ELF-1 (cell line): ENCODE results near the gene ABCB7.
"Not testable (repeated sequence)": the region's sequence is repeated elsewhere in the genome, so short reads cannot be mapped to it uniquely, and the experiment has no call there.

Experiments used
- DNase-seq: peaks from one replicate; pipeline ENCODE4 v3.0.0-alpha.2; 2016; ENCODE audit warnings: low read depth, low spot score

The ABCB7 gene

GRCh38 chrX:75155827-75156525 lies at the start of gene ABCB7:
ABCB7 (minus strand) TSS chrX:75156283; CDS start chrX:75156272, 11 bp downstream.
- DNase-seq: peak; percentile 87

GRCh38 chrX:75188415-75189206 lies 32.5 kb upstream of the ABCB7 start:
- peak; percentile 57 for DNase-seq

- DNase-seq: no peak
Measured at GRCh38 chrX:75181721-75182120, 25.6 kb upstream of the ABCB7 start.

GRCh38 chrX:75179536-75180293 lies 23.6 kb upstream of the ABCB7 start:
- not testable (repeated sequence) for DNase-seq

- not testable (repeated sequence) for DNase-seq
Measured at GRCh38 chrX:75172257-75172890, 16.3 kb upstream of the ABCB7 start.

GRCh38 chrX:75158054-75158453 lies 2.0 kb upstream of the ABCB7 start:
- no peak for DNase-seq

GRCh38 chrX:75156531-75156945 lies 455 bp upstream of the ABCB7 start:
- DNase-seq: peak; percentile 23

- no peak for DNase-seq
Measured at GRCh38 chrX:75155447-75155826, 646 bp downstream of the ABCB7 start.

GRCh38 chrX:75154871-75155270 lies 1.2 kb downstream of the ABCB7 start:
- no peak for DNase-seq

- DNase-seq: no peak
Measured at GRCh38 chrX:75151827-75152592, 4.1 kb downstream of the ABCB7 start.

GRCh38 chrX:75149654-75150053 lies 6.4 kb downstream of the ABCB7 start:
- no peak for DNase-seq

GRCh38 chrX:75132672-75133071 lies 23.4 kb downstream of the ABCB7 start:
- DNase-seq: peak; percentile 16

- DNase-seq: peak; percentile 20
Measured at GRCh38 chrX:75131973-75132627, 24.0 kb downstream of the ABCB7 start.

GRCh38 chrX:75129069-75129468 lies 27.0 kb downstream of the ABCB7 start:
- DNase-seq: not testable (repeated sequence)

- no peak for DNase-seq
Measured at GRCh38 chrX:75118296-75118695, 37.8 kb downstream of the ABCB7 start.

GRCh38 chrX:75115707-75116413 lies 40.2 kb downstream of the ABCB7 start:
- DNase-seq: peak; percentile 68

GRCh38 chrX:75114638-75115037 lies 41.4 kb downstream of the ABCB7 start:
- DNase-seq: no peak

GRCh38 chrX:75113664-75114063 lies 42.4 kb downstream of the ABCB7 start:
- no peak for DNase-seq

GRCh38 chrX:75107863-75108509 lies 48.1 kb downstream of the ABCB7 start:
- DNase-seq: peak; percentile 31
